GM19351 (cell line): ENCODE results near the gene NTMT2.
"Not testable (repeated sequence)": the region's sequence is repeated elsewhere in the genome, so short reads cannot be mapped to it uniquely, and the experiment has no call there.

Experiments used
- ATAC-seq: cut with Tn5 transposase; IDR thresholded peaks from one replicate; pipeline ENCODE4 v1.9.1; 2021; ENCODE audit warnings: mild to moderate bottlenecking, moderate library complexity; ENCODE audit not compliant: unreplicated experiment

Gene NTMT2

DNA sequence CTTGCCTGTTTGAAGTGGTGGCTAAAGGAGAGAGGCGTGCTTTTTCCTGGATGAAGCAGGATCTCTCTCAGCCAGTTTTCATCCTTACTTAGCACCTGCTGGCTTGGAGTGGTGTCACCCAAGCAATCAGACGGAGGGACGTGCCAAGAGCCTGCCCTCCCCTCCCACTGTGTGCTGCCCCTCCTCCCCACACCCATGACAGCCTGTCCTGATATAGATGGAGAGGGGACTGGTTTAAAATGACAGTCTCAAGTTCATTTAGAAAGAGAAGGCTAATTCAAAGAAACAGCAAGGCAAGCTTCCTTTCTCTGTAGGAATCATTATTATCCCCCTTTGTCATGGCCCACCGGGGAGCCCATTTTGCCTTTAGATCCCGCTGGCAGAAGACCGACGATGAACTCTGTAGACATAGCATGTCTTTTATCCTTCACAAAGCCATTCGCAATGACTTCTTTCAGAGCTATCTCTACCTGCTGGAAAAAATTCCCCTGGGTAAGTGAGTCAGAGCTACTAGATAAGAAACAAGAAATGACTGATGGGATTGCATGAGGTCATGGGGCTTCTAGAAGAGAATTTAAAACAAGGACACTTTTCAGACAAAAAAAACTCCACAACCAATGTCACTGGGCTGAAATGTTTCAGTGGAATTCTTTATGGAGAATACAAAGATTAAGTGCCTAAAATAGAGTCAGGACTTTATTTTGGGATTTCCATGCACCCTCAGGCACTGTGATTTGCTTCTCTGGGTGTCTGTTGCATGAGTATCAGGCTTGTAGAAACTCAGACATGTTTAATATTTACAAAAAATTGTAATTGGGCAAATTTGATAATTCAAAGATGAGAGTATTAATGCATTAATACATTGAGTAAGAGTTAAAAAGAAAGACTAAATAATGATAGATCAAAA, at the start of gene NTMT2:
NTMT2 (plus strand) TSS at position 190 of the 907 bp plus-strand sequence; CDS start at position 339, 149 bp downstream.
- no peak for ATAC-seq

DNA sequence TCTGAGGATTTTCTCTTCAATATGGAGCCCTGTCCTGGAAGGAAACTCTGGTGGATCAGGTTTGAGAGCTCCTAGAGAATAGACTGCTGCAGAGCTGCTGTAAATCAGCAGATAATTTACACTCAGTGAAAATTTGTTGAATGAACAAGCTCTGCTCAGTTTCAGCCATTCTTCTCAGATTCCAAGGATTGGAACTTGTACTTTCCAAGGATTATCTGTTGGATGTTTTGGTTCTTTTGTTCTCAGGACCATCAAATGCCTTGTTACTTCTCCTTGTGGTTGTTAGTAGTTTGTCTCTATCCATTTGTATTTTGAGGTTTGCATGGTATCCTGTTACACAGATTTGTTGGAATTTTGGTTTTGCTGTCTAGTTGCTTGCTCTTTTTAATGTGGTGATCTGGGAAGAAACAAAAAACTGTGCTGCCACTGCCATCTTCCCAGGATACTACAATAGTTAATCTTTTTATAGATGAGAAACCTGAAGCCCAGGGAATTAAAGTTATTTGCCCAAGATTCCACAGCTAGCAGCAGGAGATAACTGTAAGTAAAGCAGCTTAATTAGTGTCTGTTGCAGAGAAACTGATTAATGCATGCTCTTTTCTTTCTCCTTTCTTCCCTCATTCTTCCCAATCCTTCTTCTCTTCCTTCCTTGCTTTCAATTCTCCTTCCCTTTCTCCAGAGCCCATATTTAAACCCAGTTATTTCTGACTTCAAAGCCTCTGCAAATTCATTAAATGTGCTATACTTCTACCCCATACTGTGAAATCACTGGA, 49.6 kb upstream of the NTMT2 start:
- ATAC-seq = no peak

DNA sequence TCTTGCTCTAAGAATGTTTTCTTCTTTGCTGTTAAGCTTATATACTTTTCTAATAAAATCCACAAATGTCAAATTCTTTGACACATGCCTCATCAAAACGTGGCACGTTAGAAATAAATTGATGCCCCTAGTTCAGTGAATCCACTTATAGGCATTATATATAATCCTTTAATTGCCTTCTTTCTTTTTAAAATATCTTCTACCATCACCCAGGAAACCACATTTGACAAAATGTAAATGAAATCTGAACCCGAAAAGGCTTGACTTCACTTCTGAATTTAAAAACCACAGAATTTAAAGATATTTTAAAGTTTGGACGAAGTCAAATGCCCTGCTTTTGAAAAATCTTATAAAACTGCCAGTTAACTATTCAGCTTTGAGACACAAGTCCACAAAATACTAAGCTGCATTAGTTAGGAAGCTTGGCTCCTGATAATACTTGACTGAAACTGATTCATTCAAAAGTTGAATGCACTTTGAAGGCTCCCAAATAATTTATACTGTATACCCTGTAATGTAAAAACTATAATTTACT, 48.9 kb upstream of the NTMT2 start:
- ATAC-seq = no peak

DNA sequence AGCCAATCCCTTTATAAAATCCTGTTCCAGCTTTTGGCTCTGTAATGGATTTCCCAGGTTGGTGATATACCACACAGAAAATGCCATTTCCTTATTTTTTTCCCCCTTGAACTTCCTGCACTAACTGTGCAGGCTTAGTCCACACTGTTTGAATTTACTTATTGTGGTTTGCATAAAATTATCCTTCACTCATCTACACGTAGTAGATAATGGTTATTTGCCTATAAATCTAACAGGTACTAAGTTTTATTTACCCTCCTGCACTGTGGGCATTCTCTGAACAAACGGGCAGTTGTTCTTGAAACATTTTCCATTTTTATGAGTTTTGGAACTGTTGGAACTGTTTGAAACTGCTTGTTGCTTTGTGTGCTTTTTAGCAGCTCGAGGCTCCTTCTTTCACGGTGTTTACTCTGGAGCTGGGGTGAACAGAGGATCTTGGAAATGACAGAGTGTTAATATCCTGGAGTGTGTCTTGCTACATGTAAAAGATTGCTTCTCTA, 48.3 kb upstream of the NTMT2 start:
- no peak for ATAC-seq

DNA sequence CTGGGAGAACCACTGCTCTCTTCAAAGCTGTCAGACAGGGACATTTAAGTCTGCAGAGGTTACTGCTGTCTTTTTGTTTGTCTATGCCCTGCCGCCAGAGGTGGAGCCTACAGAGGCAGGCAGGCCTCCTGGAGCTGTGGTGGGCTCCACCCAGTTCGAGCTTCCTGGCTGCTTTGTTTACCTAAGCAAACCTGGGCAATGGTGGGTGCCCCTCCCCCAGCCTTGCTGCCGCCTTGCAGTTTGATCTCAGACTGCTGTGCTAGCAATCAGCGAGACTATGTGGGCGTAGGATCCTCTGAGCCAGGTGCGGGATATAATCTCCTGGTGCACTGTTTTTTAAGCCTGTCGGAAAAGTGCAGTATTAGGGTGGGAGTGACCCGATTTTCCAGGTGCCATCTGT, 32.6 kb upstream of the NTMT2 start:
- not testable (repeated sequence) for ATAC-seq

DNA sequence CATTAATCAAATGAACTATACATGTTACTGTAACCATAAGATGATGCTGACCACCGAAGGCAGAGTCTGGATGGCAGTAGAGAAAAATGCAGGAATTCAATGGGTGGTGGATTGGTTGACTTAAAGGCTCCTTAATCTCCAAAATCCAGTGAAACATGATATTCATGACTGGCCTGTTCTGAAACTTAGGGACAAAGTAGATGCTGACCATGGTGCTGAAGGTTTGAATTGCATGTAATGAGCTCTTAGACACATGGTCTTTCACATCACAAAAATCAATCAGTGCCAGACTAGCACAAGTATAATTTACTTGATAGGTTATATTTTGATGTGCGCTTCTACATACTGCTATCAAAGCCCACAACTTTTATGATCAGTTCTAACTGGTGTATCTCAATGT, 30.9 kb upstream of the NTMT2 start:
- no peak for ATAC-seq

DNA sequence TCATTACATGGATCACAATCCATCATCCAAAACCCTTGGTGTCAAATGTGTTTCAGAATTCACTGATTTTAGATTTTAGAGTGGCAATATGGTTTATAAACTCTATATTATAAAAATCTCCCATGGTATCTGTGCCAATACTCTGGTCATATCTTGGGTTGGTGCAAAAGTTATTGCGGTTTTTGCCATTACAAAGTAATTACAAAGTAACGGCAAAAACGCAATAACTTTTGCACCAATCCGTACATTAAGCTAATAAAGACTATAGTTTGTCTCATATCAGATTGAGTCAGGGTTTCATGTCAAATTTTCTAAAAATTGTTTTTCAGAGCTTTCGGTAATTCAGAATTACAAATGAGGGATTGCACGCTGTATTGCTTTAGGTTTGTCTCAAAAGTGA, 23.4 kb upstream of the NTMT2 start:
- ATAC-seq = no peak

DNA sequence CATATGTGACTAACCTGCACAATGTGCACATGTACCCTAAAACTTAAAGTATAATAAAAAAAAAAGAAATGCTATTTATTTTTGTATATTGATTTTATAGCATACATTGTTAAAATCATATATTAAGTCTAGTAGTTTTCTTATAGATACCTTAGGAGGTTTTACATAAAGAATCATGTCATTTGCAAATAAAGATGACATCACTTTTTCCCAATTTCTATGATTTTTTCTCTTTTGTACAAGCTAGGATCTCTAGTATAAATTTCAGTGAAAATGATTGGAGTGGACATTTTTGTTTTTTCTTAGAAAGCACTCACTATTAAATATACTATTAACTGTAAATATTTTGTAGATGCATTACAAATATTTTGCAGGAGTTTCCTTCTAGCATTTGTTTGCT, 20.5 kb upstream of the NTMT2 start:
- no peak for ATAC-seq

DNA sequence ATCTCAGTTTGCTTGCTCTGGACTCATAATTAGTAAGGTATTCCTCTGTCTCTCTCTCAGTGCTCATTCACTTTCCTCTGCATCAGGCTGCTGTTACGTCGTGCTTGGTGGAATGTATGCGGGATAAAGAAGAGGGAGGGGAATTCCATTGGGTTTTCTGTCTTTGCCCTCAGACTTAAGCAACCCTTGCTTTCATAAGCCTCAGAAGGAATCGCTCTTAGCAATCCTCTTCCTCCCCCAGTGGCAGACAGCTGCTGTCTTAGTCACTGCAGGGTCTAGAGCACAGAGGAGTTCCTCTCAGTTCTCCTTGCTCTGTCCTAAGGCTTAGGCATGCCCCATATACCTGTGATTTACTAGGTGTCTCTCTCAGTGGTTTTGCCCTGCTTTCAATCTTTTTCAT, 19.1 kb upstream of the NTMT2 start:
- ATAC-seq = peak; percentile 98

DNA sequence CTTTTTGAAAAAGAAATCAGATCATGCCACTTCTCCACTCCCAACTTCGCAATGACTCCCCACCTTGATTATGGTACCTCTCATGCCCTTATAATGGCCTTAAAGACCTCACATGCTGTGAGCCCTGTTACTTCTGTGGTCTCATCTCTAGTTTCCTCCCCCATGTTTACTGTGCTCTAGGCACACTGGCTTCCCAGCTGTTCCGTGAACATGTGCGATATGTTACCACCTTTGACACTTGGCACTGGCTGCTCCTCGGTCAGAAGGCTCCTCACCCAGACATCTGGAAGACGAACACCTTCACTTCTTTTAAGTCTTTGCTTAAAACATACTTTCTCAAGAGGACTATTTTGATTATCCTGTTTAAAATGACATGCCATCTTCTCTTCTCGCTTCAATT, 14.3 kb upstream of the NTMT2 start:
- no peak for ATAC-seq

DNA sequence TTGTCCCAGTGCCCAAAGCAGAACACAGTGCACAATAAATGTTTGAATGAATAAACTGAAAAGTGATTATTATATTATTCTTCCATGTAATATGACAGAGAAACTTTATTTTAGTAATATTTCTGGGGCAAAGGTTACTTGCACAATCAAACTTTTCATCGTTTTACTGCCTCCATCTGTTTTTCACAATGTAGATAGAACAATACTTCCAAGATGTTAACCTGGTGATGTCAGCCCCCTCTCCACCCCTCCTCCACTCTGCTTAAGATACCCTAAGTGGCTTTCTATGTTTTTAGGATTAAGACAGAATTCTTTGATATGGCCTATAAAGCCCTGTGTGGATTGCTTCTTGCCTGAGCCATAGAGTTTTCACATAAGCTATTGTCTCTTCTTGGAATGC, 13.8 kb upstream of the NTMT2 start:
- ATAC-seq = no peak

DNA sequence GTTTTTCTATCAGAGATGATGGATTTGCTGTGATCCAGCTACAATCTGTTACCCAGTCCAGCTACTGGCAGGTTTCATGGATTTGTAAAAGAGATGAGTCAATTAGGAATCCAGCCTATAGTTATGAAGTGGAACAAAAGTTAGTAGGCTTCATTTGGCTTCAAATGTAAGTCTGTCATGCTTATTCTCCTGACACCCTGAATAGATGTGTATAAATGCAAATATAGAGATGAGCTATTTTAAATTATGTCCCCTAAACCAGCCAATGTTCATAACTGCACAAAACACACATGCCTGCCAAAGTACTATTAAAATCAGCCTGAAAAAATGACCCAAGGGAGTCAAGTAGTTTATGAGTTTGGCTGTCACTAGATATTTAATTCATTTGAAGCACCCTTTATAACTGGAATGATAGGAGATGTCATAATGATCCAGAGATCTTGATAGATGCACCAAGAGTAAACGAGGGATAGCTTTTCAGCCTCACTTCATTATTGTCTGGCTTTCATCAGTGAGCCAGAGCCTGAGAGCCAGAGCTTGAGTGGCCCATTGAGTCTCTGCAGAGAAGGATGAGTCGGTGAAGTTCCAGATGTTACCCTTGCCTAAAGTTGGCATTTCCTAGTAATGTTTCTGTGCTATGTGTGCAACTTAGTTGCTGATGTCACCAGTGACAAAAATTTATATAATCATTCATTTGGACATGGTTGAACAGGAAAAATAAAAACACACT, 11.8 kb upstream of the NTMT2 start:
- no peak for ATAC-seq

DNA sequence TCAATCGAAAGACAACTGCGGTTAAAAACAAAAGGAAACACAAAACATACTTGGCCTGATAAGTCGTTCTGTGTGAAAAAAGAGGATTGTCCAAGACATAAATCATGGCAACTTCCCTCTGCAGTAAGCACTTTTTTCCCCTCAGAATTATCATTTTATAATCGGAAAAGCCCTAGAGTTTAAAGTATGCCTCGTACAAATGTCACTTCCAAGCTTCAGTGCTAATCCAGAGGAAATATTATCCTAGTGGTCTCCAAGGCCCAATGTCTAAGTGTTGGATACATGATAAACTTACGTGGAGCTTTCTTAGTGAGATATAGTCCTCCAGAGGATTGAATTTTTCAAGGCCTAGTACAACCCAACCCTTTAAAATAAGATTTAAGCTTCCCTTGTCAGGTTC, 11.2 kb upstream of the NTMT2 start:
- no peak for ATAC-seq

DNA sequence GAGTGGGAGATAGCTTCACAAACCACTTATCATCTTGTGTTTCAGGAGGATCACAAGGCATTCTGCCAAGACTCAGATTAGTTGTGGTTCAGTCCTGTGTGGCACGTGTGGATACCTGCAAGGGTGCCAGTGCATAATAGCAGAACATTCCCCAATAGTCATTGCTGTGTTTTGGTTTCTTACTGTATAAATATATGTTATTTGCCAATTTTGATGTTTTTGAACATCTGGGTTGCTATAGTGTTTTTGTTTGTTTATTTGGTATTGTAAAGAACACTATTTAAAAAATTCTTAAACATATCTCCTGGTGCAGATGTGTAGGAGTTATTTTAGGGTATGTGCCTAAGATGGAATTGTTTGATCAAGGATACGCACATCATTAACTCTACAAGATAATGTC, 5.4 kb upstream of the NTMT2 start:
- no peak for ATAC-seq

DNA sequence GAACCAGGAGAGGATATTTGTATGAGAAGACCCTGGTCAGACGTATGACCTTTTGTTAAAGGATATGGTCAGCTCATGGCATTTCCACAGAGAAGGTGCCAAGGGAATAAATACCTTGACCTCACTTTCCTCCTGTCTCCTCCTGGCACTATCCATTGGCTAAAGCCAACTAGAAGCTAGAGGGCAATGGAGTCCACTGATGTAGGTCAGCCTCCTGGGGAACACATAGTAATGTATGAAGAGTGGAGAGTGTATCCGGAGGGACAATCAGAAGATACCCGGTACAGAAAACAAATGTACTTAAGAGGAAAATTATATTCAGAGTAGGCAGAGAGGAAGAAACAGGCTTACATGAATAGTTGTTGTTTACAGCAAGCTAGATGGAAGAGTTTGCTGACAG, 698 bp upstream of the NTMT2 start:
- ATAC-seq = no peak

DNA sequence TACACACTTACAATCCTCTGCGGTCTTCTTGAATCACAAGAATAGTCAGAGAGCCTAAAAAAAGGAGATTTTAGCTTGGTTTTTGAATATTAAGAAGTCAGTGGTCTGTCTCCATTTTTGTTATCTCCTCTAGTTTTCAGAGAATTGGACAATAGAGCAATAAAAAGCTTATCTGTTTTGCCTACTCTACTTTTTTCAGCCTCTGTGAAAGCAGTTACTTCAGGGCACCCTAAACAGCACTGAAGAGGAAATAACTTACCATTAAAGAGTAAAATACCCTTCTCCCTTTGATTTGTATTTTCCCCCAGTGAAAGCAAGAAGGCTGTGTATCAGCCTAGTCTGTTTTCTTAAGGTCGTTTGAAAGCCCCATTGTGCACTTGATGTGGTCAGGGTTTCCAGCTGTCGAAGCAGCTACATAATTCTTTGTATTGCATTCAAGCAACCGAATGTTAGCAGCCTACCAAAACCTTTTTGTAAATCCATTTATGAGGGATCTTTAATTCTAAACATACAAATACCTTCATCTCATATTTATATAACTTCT, 1.0 kb downstream of the NTMT2 start:
- no peak for ATAC-seq

DNA sequence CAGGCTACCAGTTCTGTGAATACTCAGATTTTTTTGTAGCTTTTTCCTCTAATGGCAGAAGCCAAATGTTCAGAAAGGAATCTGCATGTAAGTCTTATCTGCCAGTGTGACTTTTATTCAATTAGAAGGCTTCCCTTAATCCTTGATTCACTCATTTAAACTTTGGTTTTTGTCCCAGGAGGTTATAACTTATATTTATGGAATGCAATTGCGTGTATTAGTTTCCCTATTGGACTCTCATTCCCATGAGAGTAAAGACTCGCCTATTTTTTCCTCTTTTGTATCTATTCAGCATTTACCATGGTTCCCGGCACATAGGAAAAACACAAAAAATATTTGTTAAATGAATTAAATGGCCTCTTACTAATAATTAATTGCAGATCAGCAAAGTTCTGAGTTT, 3.5 kb downstream of the NTMT2 start:
- ATAC-seq = no peak

DNA sequence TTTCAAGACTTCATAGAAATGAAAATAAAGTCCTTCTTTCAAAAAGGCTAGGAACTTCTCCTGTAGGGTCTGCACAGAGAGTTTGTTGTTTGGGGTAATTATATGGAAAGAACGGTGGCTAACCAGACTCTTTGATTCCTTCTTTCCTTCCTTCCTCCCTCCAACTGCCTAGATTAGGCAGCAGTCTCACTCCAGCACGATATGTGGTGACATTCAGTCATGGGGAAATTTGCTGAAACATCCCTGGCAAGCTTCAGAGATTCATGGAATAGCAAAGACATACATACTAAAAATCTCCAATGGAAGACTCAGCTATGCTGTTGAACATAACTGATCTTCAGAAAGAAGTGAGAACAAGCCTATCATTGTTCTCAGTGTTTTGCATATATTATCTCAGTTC, 4.3 kb downstream of the NTMT2 start:
- ATAC-seq = no peak

DNA sequence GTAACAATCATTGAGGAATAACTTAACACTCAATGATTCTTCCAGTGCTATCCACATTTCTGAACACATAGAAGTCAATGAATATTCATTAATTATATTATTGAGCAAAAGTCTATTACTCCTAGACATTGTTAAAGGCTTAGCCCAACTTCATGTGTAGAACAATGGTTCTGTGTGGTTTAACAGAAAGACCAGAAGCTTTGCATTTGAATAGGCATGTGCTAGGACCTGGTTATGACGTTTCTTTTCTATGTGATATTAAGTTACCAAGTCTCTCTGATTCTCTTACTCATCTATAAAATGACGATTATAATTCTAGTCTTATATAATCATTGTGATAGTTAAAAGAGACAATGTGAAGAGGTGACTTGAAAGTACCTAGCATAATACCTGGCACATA, 5.2 kb downstream of the NTMT2 start:
- ATAC-seq = no peak

DNA sequence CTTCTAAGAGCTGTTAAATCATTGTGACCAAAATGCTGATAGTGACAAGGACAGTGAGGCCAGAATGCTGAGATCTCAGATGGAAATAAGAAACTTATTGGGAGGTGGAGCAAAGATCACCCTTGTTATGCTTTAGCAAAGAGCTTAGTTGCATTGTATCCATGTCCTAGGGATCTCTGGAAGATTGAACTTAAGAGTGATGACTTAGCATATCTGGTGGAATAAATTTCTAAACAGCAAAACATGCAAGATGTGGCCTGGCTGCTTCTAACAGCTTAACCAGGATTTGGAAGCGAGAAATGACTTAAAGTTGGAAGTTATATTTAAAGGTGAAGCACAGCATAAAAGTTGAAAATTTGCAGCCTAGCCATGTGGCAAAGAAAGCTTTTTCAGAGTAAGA, 7.7 kb downstream of the NTMT2 start:
- no peak for ATAC-seq

DNA sequence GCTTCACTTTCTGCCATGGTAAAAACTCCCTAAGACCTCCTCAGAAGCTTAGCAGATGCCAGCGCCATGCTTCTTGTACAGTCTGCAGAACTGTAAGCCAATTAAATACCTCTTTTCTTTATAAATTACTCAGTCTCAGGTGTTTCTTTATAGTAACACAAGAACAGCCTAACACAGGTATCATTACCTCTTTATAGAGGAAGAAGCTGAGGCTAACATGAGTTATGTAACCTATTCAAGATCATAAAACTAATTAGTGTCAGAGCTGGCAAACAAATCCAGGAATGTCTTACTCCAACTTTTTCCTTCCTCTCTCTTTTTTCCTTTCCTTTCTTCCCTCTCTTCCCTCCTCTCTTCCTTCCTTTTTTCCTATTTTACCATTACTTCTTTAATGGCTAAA, 9.3 kb downstream of the NTMT2 start:
- ATAC-seq = no peak
